Measurements from ENCODE around the gene CFD. TPM values are rescaled to one million over a fixed set of nuclear protein-coding genes. Genes with fewer than 3 reads are reported as not detected.

Gene CFD
- total and polyA plus RNA-seq, 10 of the 15 experiments (the other 5 are each of a cell fraction or from before 2014, with no cell fraction given): 0.05 to 1.1 (median 0.38) TPM; not detected in 4

DNA sequence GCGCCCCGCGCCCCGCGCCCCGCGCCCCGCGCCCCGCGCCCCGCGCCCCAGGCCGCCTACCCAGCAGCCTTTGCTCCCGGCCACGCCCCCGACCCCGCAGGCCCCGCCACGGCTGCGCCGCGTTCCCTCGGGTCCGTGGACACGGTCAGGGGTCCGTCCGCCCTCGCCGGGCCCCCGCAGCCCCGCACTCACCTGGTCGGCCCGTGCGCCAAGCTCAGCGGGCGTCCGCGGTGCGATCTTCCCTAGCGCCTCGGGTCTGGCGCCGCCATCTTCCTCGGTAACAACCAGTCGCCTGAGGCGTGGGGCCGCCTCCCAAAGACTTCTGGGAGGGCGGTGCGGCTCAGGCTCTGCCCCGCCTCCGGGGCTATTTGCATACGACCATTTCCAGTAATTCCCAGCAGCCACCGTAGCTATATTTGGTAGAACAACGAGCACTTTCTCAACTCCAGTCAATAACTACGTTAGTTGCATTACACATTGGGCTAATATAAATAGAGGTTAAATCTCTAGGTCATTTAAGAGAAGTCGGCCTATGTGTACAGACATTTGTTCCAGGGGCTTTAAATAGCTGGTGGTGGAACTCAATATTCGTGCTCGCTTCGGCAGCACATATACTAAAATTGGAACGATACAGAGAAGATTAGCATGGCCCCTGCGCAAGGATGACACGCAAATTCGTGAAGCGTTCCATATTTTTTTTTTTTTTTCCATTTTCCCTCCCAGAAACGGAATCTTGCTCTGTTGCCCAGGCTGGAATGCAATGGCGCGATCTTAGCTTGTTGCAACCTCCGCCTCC, 33.6 kb downstream of the CFD start, which contains the start of the genes MED16 and RNU6-9:
MED16 (minus strand) TSS at position 294 of the 796 bp plus-strand sequence. CDS start 2,056 bp downstream, outside the sequence.
RNU6-9 (plus strand) TSS at position 591 of the 796 bp plus-strand sequence.
- SMC1A ChIA-PET (ENCODE audit: uncharacterized antibody, unreplicated experiment): interaction anchor here (0.8 to 2.0 kb wide), 4 partner anchors 14 to 30 kb away, joined by 4 to 15 read pairs (median 8); no protein-coding TSS in a partner anchor
- H4K20me1 ChIP-seq (ENCODE audit: control insufficient read depth, insufficient read depth): no peaks in the 10 kb centered on the region
- ATAC-seq: peak; percentile 97
- WGBS (ENCODE audit: insufficient coverage, insufficient replicate concordance, low lambda C conversion rate, missing lambda C conversion rate): under 1% methylated on average over 48 of the region's 69 CpGs
- peak; percentile 89 for DNase-seq (ENCODE audit: low read depth, low spot score)
- H3K4me3 ChIP-seq: peak within 1 kb of the TSS; percentile 95
- no peaks in the 10 kb centered on the region for H3K27me3 ChIP-seq (replicated peaks in 1 of 2; ENCODE audit: control insufficient read depth in 2 of 2, insufficient read depth in 2 of 2, low read length in 1 of 2)
- peak within 1 kb of the TSS; percentile 85 for H3K9ac ChIP-seq (ENCODE audit: control insufficient read depth, insufficient read depth, low read length)
- H3K9me3 ChIP-seq (replicated peaks; ENCODE audit: control insufficient read depth, insufficient read depth, low read length): no peaks in the 10 kb centered on the region
- TSS peak; percentile 100 for BruUV-seq (replicated peaks)
- intact Hi-C loops (cut with micrococcal nuclease; ENCODE audit: unreplicated experiment): no loop called here
- RAD21 ChIA-PET (ENCODE audit: unreplicated experiment): interaction anchor here (0.7 to 2.3 kb wide), 4 partner anchors 14 to 30 kb away, joined by 3 to 24 read pairs (median 10); no protein-coding TSS in a partner anchor
- no peaks in the 10 kb centered on the region for H3K36me3 ChIP-seq (ENCODE audit: control insufficient read depth in 2 of 2, insufficient read depth in 2 of 2, low read length in 1 of 2)
- peak within 1 kb of the TSS; percentile 97 for H2AFZ ChIP-seq (ENCODE audit: control insufficient read depth, low read depth, low read length)
- POLR2A ChIA-PET: interaction anchor here (0.6 to 1.4 kb wide), 15 partner anchors 10 to 260 kb away, joined by 3 to 27 read pairs (median 3); partner anchors contain the start of genes KISS1R and POLRMT
- no peaks in the 10 kb centered on the region for H3K4me1 ChIP-seq (ENCODE audit: control insufficient read depth, insufficient read depth, low read length)
- peaks cover 7% of the 10 kb centered on the region for H3K79me2 ChIP-seq (ENCODE audit: control insufficient read depth, insufficient read depth, low read length)
- peak; percentile 78 for FAIRE-seq
- peak within 1 kb of the TSS; percentile 96 for H3K27ac ChIP-seq (ENCODE audit: control insufficient read depth, insufficient read depth)
- in situ Hi-C loops (cut with MboI): no loop called here
- CTCF ChIA-PET: interaction anchor here (0.6 to 2.0 kb wide), 7 partner anchors 11 to 386 kb away, joined by 3 to 22 read pairs (median 3); no protein-coding TSS in a partner anchor
- H3K4me2 ChIP-seq (ENCODE audit: control insufficient read depth, insufficient read depth): peak within 1 kb of the TSS; percentile 92
- TF ChIP-seq DPF2 (IDR thresholded peaks at IDR 0.05) (peak; percentile 43; the same call in 1 of the 2 replicates), MEF2A (IDR thresholded peaks at IDR 0.05; ENCODE audit: insufficient read depth, low read depth, low read length) (0 out of 2 replicates have a peak, but pooled peaks have one; percentile 27), SREBF2 (IDR thresholded peaks at IDR 0.05; ENCODE audit: low read length) (peak; percentile 94), ESRRA (IDR thresholded peaks at IDR 0.05; ENCODE audit: low read length) (peak; percentile 44; the same call in 1 of the 2 replicates), ZNF384 (IDR thresholded peaks at IDR 0.05; ENCODE audit: borderline replicate concordance, low read depth, low read length) (no peak), CHD2 (IDR thresholded peaks at IDR 0.05; ENCODE audit: borderline replicate concordance, low read depth, low read length) (no peak), TBL1XR1 (IDR thresholded peaks at IDR 0.05; ENCODE audit: low read depth, low read length) (peak; percentile 76; the same call in 1 of the 2 replicates), LARP7 (IDR thresholded peaks at IDR 0.05) (peak; percentile 34), TCF12 (IDR thresholded peaks at IDR 0.05; ENCODE audit: low read depth, low read length) (no peak), TAF1 (IDR thresholded peaks at IDR 0.05; ENCODE audit: borderline replicate concordance, low read depth, low read length) (peak; percentile 64; the same call in 1 of the 2 replicates), CREB1 (IDR thresholded peaks at IDR 0.05; ENCODE audit: low read depth) (peak; percentile 30; the same call in 1 of the 2 replicates), FOS (IDR thresholded peaks at IDR 0.05; ENCODE audit: borderline replicate concordance, extremely low read depth, insufficient read length) (no peak)
- TF ChIP-seq, protein P1, sequence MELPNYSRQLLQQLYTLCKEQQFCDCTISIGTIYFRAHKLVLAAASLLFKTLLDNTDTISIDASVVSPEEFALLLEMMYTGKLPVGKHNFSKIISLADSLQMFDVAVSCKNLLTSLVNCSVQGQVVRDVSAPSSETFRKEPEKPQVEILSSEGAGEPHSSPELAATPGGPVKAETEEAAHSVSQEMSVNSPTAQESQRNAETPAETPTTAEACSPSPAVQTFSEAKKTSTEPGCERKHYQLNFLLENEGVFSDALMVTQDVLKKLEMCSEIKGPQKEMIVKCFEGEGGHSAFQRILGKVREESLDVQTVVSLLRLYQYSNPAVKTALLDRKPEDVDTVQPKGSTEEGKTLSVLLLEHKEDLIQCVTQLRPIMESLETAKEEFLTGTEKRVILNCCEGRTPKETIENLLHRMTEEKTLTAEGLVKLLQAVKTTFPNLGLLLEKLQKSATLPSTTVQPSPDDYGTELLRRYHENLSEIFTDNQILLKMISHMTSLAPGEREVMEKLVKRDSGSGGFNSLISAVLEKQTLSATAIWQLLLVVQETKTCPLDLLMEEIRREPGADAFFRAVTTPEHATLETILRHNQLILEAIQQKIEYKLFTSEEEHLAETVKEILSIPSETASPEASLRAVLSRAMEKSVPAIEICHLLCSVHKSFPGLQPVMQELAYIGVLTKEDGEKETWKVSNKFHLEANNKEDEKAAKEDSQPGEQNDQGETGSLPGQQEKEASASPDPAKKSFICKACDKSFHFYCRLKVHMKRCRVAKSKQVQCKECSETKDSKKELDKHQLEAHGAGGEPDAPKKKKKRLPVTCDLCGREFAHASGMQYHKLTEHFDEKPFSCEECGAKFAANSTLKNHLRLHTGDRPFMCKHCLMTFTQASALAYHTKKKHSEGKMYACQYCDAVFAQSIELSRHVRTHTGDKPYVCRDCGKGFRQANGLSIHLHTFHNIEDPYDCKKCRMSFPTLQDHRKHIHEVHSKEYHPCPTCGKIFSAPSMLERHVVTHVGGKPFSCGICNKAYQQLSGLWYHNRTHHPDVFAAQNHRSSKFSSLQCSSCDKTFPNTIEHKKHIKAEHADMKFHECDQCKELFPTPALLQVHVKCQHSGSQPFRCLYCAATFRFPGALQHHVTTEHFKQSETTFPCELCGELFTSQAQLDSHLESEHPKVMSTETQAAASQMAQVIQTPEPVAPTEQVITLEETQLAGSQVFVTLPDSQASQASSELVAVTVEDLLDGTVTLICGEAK (IDR thresholded peaks at IDR 0.05; ENCODE audit: borderline replicate concordance): peak; percentile 88; the same call in 1 of the 2 replicates
- TF ChIP-seq, protein P2, sequence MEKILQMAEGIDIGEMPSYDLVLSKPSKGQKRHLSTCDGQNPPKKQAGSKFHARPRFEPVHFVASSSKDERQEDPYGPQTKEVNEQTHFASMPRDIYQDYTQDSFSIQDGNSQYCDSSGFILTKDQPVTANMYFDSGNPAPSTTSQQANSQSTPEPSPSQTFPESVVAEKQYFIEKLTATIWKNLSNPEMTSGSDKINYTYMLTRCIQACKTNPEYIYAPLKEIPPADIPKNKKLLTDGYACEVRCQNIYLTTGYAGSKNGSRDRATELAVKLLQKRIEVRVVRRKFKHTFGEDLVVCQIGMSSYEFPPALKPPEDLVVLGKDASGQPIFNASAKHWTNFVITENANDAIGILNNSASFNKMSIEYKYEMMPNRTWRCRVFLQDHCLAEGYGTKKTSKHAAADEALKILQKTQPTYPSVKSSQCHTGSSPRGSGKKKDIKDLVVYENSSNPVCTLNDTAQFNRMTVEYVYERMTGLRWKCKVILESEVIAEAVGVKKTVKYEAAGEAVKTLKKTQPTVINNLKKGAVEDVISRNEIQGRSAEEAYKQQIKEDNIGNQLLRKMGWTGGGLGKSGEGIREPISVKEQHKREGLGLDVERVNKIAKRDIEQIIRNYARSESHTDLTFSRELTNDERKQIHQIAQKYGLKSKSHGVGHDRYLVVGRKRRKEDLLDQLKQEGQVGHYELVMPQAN (conservative IDR thresholded peaks at IDR 0.05): peak; percentile 71
- TF ChIP-seq, protein P3, sequence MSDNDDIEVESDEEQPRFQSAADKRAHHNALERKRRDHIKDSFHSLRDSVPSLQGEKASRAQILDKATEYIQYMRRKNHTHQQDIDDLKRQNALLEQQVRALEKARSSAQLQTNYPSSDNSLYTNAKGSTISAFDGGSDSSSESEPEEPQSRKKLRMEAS (IDR thresholded peaks at IDR 0.05; ENCODE audit: low read depth, low read length): 0 out of 2 replicates have a peak, but pooled peaks have one; percentile 57
